Type B pancreatic cell (in vitro differentiated cells): ENCODE measurements around the gene MAFB. TPM values are rescaled to one million over a fixed set of nuclear protein-coding genes. Genes with fewer than 3 reads are reported as not detected.

Source experiments
- DNase-seq: peaks from one replicate; pipeline ENCODE4 v3.0.0; 2021; ENCODE audit warnings: mixed read lengths; ENCODE audit not compliant: unreplicated experiment; ENCODE audit errors: extremely low spot score
- H3K27ac Mint-ChIP-seq: 2 replicates; pipeline ENCODE4 v1.8.0; 2021; ENCODE audit warnings: mild to moderate bottlenecking, mixed read lengths
- H3K27me3 Mint-ChIP-seq: 2 replicates; pipeline ENCODE4 v1.8.0; 2021; ENCODE audit warnings: mixed read lengths
- H3K36me3 Mint-ChIP-seq: 2 replicates; pipeline ENCODE4 v1.8.0; 2021; ENCODE audit warnings: mixed read lengths
- H3K4me1 Mint-ChIP-seq: one replicate; pipeline ENCODE4 v1.8.0; 2021; ENCODE audit warnings: mixed read lengths; ENCODE audit not compliant: unreplicated experiment
- H3K4me3 Mint-ChIP-seq: 2 replicates; pipeline ENCODE4 v1.8.0; 2021; ENCODE audit warnings: mild to moderate bottlenecking, mixed read lengths
- H3K9me3 Mint-ChIP-seq: 2 replicates; pipeline ENCODE4 v1.8.0; 2021; ENCODE audit warnings: mixed read lengths
- CTCF ChIP-seq: fragments of 200-600 bp; sonication (generic); conservative IDR thresholded peaks from 2 replicates; pipeline ENCODE4 v1.5.0; 2021; ENCODE audit warnings: antibody characterized with exemption, mild to moderate bottlenecking
- total RNA-seq: library from RNA; stranded (reverse); gene quantifications from 2 replicates; pipeline ENCODE4 v1.2.1, GENCODE V29; 2021; ENCODE audit warnings: low replicate concordance

Gene MAFB
- total RNA-seq, 1 donor from 2014 or later: 114 TPM

- Mint-ChIP-seq H3K27ac (no peak overlapping the region), H3K36me3 (no peaks in the 10 kb centered on the region), H3K9me3 (peaks cover 4% of the 10 kb centered on the region), H3K4me3 (no peak overlapping the region), H3K27me3 (peaks cover 6% of the 10 kb centered on the region), H3K4me1 (peaks cover 3% of the 10 kb centered on the region)
- TF ChIP-seq CTCF: no peak
- no peak for DNase-seq
Measured at GRCh38 chr20:40639676-40640355, 49.2 kb downstream of the MAFB start.

GRCh38 chr20:40639132-40639531 lies 49.9 kb downstream of the MAFB start:
- H3K4me1 Mint-ChIP-seq: peaks cover 3% of the 10 kb centered on the region

GRCh38 chr20:40638414-40638813 lies 50.6 kb downstream of the MAFB start:
- Mint-ChIP-seq H3K36me3 (no peaks in the 10 kb centered on the region), H3K27ac (no peak overlapping the region), H3K4me1 (peaks cover 3% of the 10 kb centered on the region), H3K27me3 (peaks cover 6% of the 10 kb centered on the region), H3K4me3 (no peak overlapping the region), H3K9me3 (peaks cover 4% of the 10 kb centered on the region)
- peak; percentile 36 for DNase-seq
- no peak for TF ChIP-seq CTCF

More at GRCh38 chr20:40639132-40639531, 49.9 kb downstream of the MAFB start:
- Mint-ChIP-seq H3K9me3 (peaks cover 4% of the 10 kb centered on the region), H3K27me3 (peaks cover 6% of the 10 kb centered on the region), H3K27ac (no peak overlapping the region), H3K36me3 (no peaks in the 10 kb centered on the region), H3K4me3 (no peak overlapping the region)
- no peak for DNase-seq
- TF ChIP-seq CTCF: no peak

DNA sequence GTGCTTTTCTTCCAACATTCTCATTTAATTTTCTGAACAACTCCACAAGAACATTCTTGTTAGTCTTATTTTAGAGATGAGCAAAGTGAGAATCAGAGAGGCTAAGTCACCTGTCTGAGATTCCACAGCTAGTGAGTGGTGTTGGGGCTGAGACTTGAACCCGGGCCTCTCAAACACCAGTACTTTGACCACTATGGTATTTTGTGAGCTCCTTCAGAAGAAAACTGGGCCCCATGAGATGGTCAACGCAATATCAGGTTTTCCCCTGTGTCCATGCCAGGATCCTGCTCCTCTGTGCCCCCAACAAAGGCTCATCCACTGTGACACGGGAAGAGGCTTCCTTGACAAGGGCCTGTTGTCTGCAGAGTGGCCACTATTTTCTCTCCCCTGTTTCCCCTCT lies 51.9 kb downstream of the MAFB start:
- TF ChIP-seq CTCF: no peak
- peaks cover 2% of the 10 kb centered on the region for H3K4me1 Mint-ChIP-seq
- H3K27ac Mint-ChIP-seq: no peak overlapping the region
- DNase-seq: peak; percentile 13
- H3K27me3 Mint-ChIP-seq: peaks cover 6% of the 10 kb centered on the region
- no peak overlapping the region for H3K4me3 Mint-ChIP-seq
- no peaks in the 10 kb centered on the region for H3K36me3 Mint-ChIP-seq
- peaks cover 4% of the 10 kb centered on the region for H3K9me3 Mint-ChIP-seq

- peaks cover 4% of the 10 kb centered on the region for H3K9me3 Mint-ChIP-seq
- peaks cover 6% of the 10 kb centered on the region for H3K27me3 Mint-ChIP-seq
- peak; percentile 7 for DNase-seq
- no peak for TF ChIP-seq CTCF
- no peaks in the 10 kb centered on the region for H3K4me1 Mint-ChIP-seq
- peak overlapping the region; percentile 26 for H3K27ac Mint-ChIP-seq
- H3K4me3 Mint-ChIP-seq: no peak overlapping the region
- no peaks in the 10 kb centered on the region for H3K36me3 Mint-ChIP-seq
Measured at GRCh38 chr20:40636486-40636885, 52.5 kb downstream of the MAFB start.

GRCh38 chr20:40635971-40636370 lies 53.1 kb downstream of the MAFB start:
- no peak overlapping the region for H3K4me3 Mint-ChIP-seq
- no peaks in the 10 kb centered on the region for H3K4me1 Mint-ChIP-seq

More at GRCh38 chr20:40635971-40636370, 53.1 kb downstream of the MAFB start:
- peaks cover 4% of the 10 kb centered on the region for H3K9me3 Mint-ChIP-seq
- peak overlapping the region; percentile 26 for H3K27ac Mint-ChIP-seq
- peaks cover 6% of the 10 kb centered on the region for H3K27me3 Mint-ChIP-seq
- no peaks in the 10 kb centered on the region for H3K36me3 Mint-ChIP-seq
- DNase-seq: peak; percentile 16
- TF ChIP-seq CTCF: no peak
